ENCODE results near the gene RTP5. TPM values are rescaled to one million over a fixed set of nuclear protein-coding genes. Genes with fewer than 3 reads are reported as not detected.

The RTP5 gene
- total RNA-seq, 1 experiment from 2014 or later: not detected

DNA sequence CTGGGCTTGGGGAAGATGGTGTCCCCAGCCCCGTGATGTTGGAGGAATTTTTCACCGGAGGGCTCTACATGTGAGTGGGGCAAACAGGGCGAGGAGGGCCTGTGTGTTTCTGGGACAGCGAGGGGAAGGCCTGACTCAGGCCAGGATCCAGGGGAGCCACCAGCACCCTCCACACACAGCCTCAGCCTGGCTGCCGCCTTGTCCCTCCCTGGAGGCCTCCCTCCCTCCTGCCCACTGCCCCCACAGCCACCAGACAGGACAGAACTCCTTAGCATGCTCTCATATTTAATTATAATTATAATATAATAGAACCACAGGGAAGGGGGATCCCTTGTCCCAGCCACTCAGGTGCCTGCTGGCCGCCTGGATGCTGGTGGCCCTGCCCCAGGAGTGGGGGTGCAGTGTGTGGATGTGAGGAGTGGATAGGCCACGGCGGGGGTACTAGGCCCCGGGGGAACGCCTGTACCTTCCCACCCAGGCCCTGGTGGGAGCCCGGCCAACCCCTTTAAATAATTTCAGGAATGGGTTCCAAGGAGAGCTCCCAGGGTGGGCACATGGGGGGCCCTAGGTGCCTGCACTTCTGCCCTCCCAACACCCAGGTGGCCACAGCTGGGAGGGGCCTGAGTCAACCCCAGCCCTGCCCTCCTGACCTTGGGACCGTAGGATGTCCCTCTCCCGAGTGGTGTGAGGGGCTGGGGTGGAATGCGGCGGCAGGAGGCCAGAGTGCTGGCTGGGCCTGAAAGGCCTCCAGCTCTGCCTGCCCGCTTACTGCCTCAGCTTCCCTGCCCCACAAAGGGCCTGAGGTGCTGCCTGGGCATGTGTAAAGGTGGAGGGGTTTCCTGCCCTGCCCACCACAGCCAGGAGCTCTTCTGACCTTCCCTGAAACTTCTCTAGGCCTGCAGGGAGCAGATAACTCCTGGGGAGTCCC is 19.6 kb upstream of the RTP5 start:
- ChIA-PET POLR2A (ENCODE audit: low non-redundant PET) (no interaction called here), CTCF (no interaction called here)
- Histone ChIP-seq H3K36me3 (ENCODE audit: insufficient read depth, low read length, poor library complexity, severe bottlenecking) (no peaks in the 10 kb centered on the region), H3K4me3 (ENCODE audit: low read depth, low read length, poor library complexity, severe bottlenecking) (no peak overlapping the region), H3K4me1 (ENCODE audit: insufficient read depth, low read length, poor library complexity, severe bottlenecking) (peaks cover 16% of the 10 kb centered on the region), H3K27me3 (replicated peaks; ENCODE audit: insufficient read depth, low read depth, low read length, poor library complexity) (no peaks in the 10 kb centered on the region), H3K9me3 (ENCODE audit: low read depth, low read length, poor library complexity, severe bottlenecking) (no peaks in the 10 kb centered on the region), H3K27ac (ENCODE audit: low read depth, low read length, poor library complexity, severe bottlenecking) (no peak overlapping the region)
- BruUV-seq (replicated peaks): no TSS peak
- DNase-seq (ENCODE audit: low spot score): no peak
- TF ChIP-seq EZH2 (IDR thresholded peaks at IDR 0.05; ENCODE audit: borderline replicate concordance, low read depth, low read length, poor library complexity, severe bottlenecking) (no peak), CTCF (conservative IDR thresholded peaks at IDR 0.05; ENCODE audit: low read depth, low read length) (no peak)
- intact Hi-C loops (cut with micrococcal nuclease; ENCODE audit: unreplicated experiment): no loop called here

DNA sequence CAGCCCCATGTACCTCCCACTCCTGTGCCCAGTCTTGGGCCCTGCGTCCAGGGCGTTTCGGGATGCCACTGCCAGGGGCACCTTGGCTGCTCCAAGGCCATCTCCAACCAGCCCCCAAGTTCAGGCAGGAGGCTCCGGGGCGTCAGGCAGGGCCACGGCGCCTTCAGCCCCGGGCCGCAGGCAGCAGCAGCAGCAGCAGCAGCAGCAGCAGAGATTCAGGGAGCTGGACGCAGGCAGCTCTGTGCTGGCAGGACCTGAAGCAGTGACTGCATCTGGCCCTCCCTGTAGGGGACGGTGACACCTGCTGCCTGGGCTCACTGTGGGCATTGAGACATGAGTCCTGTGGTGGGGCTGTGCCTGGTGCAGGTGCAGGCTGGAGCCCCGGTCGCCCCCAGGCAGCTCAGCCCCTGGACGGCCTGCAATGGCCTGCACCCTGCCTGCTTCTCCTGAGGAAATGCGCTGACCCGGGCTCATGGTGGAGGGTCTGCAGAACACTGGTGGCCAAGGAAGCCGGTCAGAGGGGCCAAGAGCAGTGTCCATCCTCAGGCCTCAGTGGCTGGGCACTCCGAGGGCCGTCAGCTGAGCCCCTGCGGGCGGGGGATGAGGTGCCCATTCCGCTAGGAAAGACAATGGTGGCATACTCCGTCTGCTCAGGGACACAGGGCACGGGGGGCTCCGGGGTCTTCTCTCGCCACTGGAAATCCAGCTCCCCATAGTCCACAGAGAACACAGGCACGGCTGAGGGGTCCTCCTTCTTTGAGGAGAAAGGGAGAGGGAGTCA is 18.8 kb upstream of the RTP5 start:
- TF ChIP-seq EZH2 (IDR thresholded peaks at IDR 0.05; ENCODE audit: borderline replicate concordance, low read depth, low read length, poor library complexity, severe bottlenecking): no peak
- TF ChIP-seq CTCF (conservative IDR thresholded peaks at IDR 0.05; ENCODE audit: low read depth, low read length): no peak
- no TSS peak for BruUV-seq (replicated peaks)
- CTCF ChIA-PET: no interaction called here

DNA sequence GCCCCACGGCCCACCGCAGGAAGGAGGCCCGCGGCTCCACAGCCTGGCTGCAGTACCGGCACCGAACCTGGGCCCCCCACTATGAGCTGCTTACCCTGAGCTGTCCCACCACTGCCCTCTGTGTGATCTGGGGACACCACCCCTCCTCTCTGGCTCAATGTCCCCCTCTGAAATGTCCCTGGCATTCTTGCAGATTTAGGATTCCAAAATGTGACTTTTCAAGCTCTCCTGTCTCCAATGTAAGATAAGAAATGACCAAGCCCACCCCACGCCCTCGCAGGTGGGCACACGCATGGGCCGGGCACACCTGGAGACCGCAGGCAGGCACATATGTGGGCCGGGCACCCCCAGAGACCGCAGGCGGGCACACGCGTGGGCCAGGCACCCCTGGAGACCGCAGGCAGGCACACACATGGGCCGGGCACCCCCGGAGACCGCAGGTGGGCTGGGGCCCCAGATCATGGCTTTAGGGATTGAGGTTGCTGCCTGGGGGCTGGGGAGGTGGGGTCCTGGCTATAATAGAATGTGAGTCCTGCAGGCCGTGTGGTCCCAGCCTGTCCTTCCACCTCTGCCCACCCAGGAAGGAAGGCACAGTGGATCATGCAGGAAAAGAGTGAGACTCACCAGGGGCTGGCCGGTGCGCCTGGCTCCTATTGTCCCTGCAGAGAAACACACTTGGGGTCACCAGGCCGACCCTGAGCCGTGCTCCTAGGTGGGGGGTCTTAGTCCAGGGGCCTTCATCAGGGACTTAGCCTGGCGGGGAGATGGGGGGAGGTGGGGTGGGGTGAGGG is 18.0 kb upstream of the RTP5 start:
- Histone ChIP-seq H3K4me1 (ENCODE audit: insufficient read depth, low read length, poor library complexity, severe bottlenecking) (peaks cover 12% of the 10 kb centered on the region), H3K27me3 (replicated peaks; ENCODE audit: insufficient read depth, low read depth, low read length, poor library complexity) (no peaks in the 10 kb centered on the region), H3K36me3 (ENCODE audit: insufficient read depth, low read length, poor library complexity, severe bottlenecking) (no peaks in the 10 kb centered on the region), H3K4me3 (ENCODE audit: low read depth, low read length, poor library complexity, severe bottlenecking) (no peak overlapping the region), H3K27ac (ENCODE audit: low read depth, low read length, poor library complexity, severe bottlenecking) (no peak overlapping the region), H3K9me3 (ENCODE audit: low read depth, low read length, poor library complexity, severe bottlenecking) (no peaks in the 10 kb centered on the region)
- ChIA-PET CTCF (no interaction called here), POLR2A (ENCODE audit: low non-redundant PET) (interaction anchor here (0.7 kb wide), 1 partner anchor 41 kb away, joined by 4 read pairs; no protein-coding TSS in a partner anchor)
- intact Hi-C loops (cut with micrococcal nuclease; ENCODE audit: unreplicated experiment): no loop called here
- TF ChIP-seq CTCF (conservative IDR thresholded peaks at IDR 0.05; ENCODE audit: low read depth, low read length): no peak
- no peak for TF ChIP-seq EZH2 (IDR thresholded peaks at IDR 0.05; ENCODE audit: borderline replicate concordance, low read depth, low read length, poor library complexity, severe bottlenecking)
- BruUV-seq (replicated peaks): no TSS peak
- DNase-seq (ENCODE audit: low spot score): no peak

More for the DNA sequence above, 18.8 kb upstream of the RTP5 start:
- Histone ChIP-seq H3K27me3 (replicated peaks; ENCODE audit: insufficient read depth, low read depth, low read length, poor library complexity) (no peaks in the 10 kb centered on the region), H3K4me3 (ENCODE audit: low read depth, low read length, poor library complexity, severe bottlenecking) (no peak overlapping the region), H3K27ac (ENCODE audit: low read depth, low read length, poor library complexity, severe bottlenecking) (no peak overlapping the region), H3K4me1 (ENCODE audit: insufficient read depth, low read length, poor library complexity, severe bottlenecking) (peaks cover 12% of the 10 kb centered on the region), H3K36me3 (ENCODE audit: insufficient read depth, low read length, poor library complexity, severe bottlenecking) (no peaks in the 10 kb centered on the region), H3K9me3 (ENCODE audit: low read depth, low read length, poor library complexity, severe bottlenecking) (no peaks in the 10 kb centered on the region)
- POLR2A ChIA-PET (ENCODE audit: low non-redundant PET): interaction anchor here (0.7 kb wide), 1 partner anchor 40 kb away, joined by 4 read pairs; no protein-coding TSS in a partner anchor
- DNase-seq (ENCODE audit: low spot score): no peak
- intact Hi-C loops (cut with micrococcal nuclease; ENCODE audit: unreplicated experiment): no loop called here
